Panc1 (cell line): ENCODE measurements around the gene P2RX1. TPM values are rescaled to one million over a fixed set of nuclear protein-coding genes. Genes with fewer than 3 reads are reported as not detected.

Experiments
- ATAC-seq: fragments of 200-7000 bp; cut with Tn5 transposase; 2 replicates; pipeline ENCODE4 v1.9.1; 2020; ENCODE audit warnings: mild to moderate bottlenecking, moderate library complexity
- BruUV-seq: library from RNA; stranded (reverse); fragments of 400-500 nt; replicated peaks from 2 replicates; lab custom pipeline; 2021; lab: Mats Ljungman, UMichigan
- CTCF ChIA-PET: fragments of 300-600 bp; sonication (Branson Sonifier 250); formaldehyde crosslinking; loops from one replicate; lab custom pipeline; 2022; ENCODE audit warnings: antibody characterized with exemption; lab: Charles Lee
- POLR2A ChIA-PET: fragments of 300-600 bp; sonication (Branson Sonifier 250); formaldehyde crosslinking; loops from one replicate; lab custom pipeline; 2022; ENCODE audit warnings: antibody characterized with exemption; lab: Charles Lee
- DNase-seq: peaks from one replicate; pipeline ENCODE4 v3.0.0-alpha.2; 2010; ENCODE audit warnings: low read depth, low spot score
- H3K27ac ChIP-seq: 2 replicates; pipeline ENCODE4 v1.5.1; 2011; ENCODE audit warnings: mild to moderate bottlenecking, low read length, inconsistent platforms
- H3K27me3 ChIP-seq: fragments of 200-500 bp; sonication (Bioruptor generic); 2 replicates; pipeline ENCODE4 v1.6.0; 2014; ENCODE audit warnings: low read length, inconsistent platforms; ENCODE audit not compliant: control insufficient read depth, insufficient read depth
- H3K36me3 ChIP-seq: fragments of 200-500 bp; sonication (Bioruptor generic); 2 replicates; pipeline ENCODE4 v1.5.1; 2014; ENCODE audit warnings: inconsistent platforms, mild to moderate bottlenecking, low read length, moderate library complexity; ENCODE audit not compliant: control insufficient read depth, insufficient read depth
- H3K4me1 ChIP-seq: 2 replicates; pipeline ENCODE4 v1.5.1; 2011; ENCODE audit warnings: inconsistent platforms, mild to moderate bottlenecking, low read length, moderate library complexity; ENCODE audit not compliant: control insufficient read depth, insufficient read depth
- H3K4me3 ChIP-seq, 2 experiments: 2 replicates each; pipeline ENCODE4 v1.5.1; 2011 to 2012; ENCODE audit warnings: low read depth in 2 of 2, low read length in 2 of 2, mild to moderate bottlenecking in 2 of 2, inconsistent platforms in 1 of 2, moderate library complexity in 1 of 2
- H3K9me3 ChIP-seq: fragments of 200-500 bp; sonication (Bioruptor generic); 2 replicates; pipeline ENCODE4 v1.5.1; 2014; ENCODE audit warnings: low read depth, mild to moderate bottlenecking, inconsistent platforms, low read length, moderate library complexity; ENCODE audit not compliant: control insufficient read depth, insufficient read depth
- CTCF ChIP-seq: fragments of 450-650 bp; IDR thresholded peaks from 2 replicates; pipeline ENCODE4 v1.5.1; 2017; ENCODE audit warnings: mild to moderate bottlenecking
- POLR2AphosphoS5 ChIP-seq: IDR thresholded peaks from 2 replicates; pipeline ENCODE4 v1.6.1; 2012; ENCODE audit warnings: mild to moderate bottlenecking, low read depth, low read length, moderate library complexity
- REST ChIP-seq, 2 experiments: IDR thresholded peaks; 2 replicates each; pipeline ENCODE4 v1.6.1; 2011 to 2012; ENCODE audit warnings: low read depth in 2 of 2, control low read depth in 1 of 2, low read length in 1 of 2, mild to moderate bottlenecking in 1 of 2, moderate library complexity in 1 of 2; ENCODE audit not compliant: insufficient read depth in 1 of 2
- SIN3A ChIP-seq: IDR thresholded peaks from 2 replicates; pipeline ENCODE4 v1.6.1; 2012; ENCODE audit warnings: low read depth, mild to moderate bottlenecking, low read length, moderate library complexity, borderline replicate concordance; ENCODE audit not compliant: insufficient read depth
- TCF7L2 ChIP-seq: IDR thresholded peaks from 2 replicates; pipeline ENCODE4 v1.6.1; 2011; ENCODE audit warnings: mild to moderate bottlenecking, low read depth, low read length, inconsistent platforms
- in situ Hi-C: cut with HindIII; loops from 2 replicates; pipeline ENCODE4 v1.10.0; 2016; ENCODE audit warnings: low sequenced_read_pairs, low pct_unique_long_range_greater_than_20kb
- intact Hi-C: fragments of 100-400 bp; cut with micrococcal nuclease; formaldehyde crosslinking; loops from one replicate; pipeline ENCODE4 v1.10.0; 2022; ENCODE audit not compliant: unreplicated experiment
- total RNA-seq: library from RNA; stranded (reverse); gene quantifications from one replicate; pipeline ENCODE4 v1.2.1, GENCODE V29; 2021; ENCODE audit not compliant: unreplicated experiment

P2RX1 gene
- total RNA-seq, 1 experiment from 2014 or later = not detected

- no peak for TF ChIP-seq TCF7L2
- no peak for TF ChIP-seq CTCF
- no peak for TF ChIP-seq REST (IDR thresholded peaks at IDR 0.05; ENCODE audit: insufficient read depth in 1 of 2, low read depth in 2 of 2, low read length in 1 of 2)
- no peak for TF ChIP-seq SIN3A
- peaks cover 53% of the 10 kb centered on the region for H3K4me1 ChIP-seq
- no peak overlapping the region for H3K4me3 ChIP-seq
- CTCF ChIA-PET = no interaction called here
- ATAC-seq (no peak), DNase-seq (no peak)
- no peaks in the 10 kb centered on the region for H3K36me3 ChIP-seq
- H3K9me3 ChIP-seq = no peaks in the 10 kb centered on the region
- no peaks in the 10 kb centered on the region for H3K27me3 ChIP-seq
- no TSS peak for BruUV-seq
- intact Hi-C loops (no loop called here), in situ Hi-C loops (no loop called here)
- no peak overlapping the region for H3K27ac ChIP-seq
- POLR2A ChIA-PET = no interaction called here
Observed at GRCh38 chr17:3886776-3887175, 29.5 kb downstream of the P2RX1 start.

- H3K36me3 ChIP-seq = no peaks in the 10 kb centered on the region
- BruUV-seq = no TSS peak
- TF ChIP-seq REST (IDR thresholded peaks at IDR 0.05; ENCODE audit: insufficient read depth in 1 of 2, low read depth in 2 of 2, low read length in 1 of 2) = no peak
- no peak for TF ChIP-seq SIN3A
- TF ChIP-seq POLR2AphosphoS5 = no peak
- TF ChIP-seq TCF7L2 = no peak
- TF ChIP-seq CTCF = no peak
- intact Hi-C loops (no loop called here), in situ Hi-C loops (no loop called here)
- ChIA-PET CTCF (no interaction called here), POLR2A (no interaction called here)
- no peak overlapping the region for H3K4me3 ChIP-seq
- H3K27me3 ChIP-seq = no peaks in the 10 kb centered on the region
- H3K27ac ChIP-seq = 0 out of 2 replicates have a peak overlapping the region, but pooled peaks have one; percentile 12
- H3K4me1 ChIP-seq = peaks cover 45% of the 10 kb centered on the region
- ATAC-seq (peak; percentile 57), DNase-seq (no peak)
- no peaks in the 10 kb centered on the region for H3K9me3 ChIP-seq
Observed at GRCh38 chr17:3885970-3886369, 30.3 kb downstream of the P2RX1 start.
